HG02642 (cell line): Measurements from ENCODE around the gene ISY1.
"Not testable (repeated sequence)": the region's sequence is repeated elsewhere in the genome, so short reads cannot be mapped to it uniquely, and the experiment has no call there.

Experiments used
- ATAC-seq: cut with Tn5 transposase; IDR thresholded peaks from one replicate; pipeline ENCODE4 v1.9.1; 2021; ENCODE audit warnings: mild to moderate bottlenecking; ENCODE audit not compliant: unreplicated experiment, poor library complexity

ISY1 gene

DNA sequence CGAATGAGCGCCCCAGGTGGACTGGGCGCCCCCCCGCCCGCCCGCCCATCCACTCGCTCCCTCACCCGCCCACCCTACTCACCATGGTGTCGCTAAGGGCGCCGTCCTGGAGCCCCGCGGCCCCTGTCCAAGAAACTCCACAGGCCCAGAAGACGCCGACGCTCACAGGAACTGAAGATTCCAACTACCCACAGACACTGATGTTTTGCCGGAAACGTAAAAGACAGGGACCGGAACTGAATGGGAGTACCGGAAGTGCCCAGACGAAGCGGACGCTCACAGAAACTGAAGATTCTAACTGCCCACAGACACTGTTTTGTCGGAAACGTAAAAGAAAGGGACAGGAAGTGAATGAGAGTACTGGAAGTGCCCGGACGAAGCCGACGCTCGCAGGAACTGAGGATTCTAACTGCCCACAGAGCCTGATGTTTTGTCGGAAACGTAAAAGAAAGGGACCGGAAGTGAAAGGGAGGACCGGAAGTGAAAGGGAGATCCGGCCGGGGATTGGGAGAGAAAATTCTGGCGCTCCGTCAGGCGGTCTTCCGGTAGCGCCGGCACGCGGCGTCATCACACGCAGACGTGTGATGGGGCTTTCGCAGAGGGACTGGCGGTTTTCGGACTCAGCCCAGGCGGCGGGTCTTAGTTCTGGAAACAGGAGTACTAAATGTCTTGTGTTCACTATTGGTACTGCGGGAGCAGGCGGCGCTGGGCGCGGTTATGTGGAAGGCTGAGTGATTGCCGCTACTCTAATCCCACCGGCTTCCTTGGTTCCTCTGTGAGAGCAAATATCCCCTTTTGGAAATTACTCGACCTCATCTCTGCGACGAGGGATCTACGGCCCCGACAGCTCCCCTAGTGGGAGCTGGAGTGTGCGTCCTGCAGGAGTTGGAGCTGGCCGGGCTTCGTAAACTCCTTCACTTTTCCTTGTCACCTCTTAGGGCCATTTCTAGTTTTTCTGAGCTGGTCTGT lies at the start of gene ISY1:
ISY1 (minus strand) TSS at position 173 of the 969 bp plus-strand sequence; CDS start at position 85, 88 bp downstream.
- ATAC-seq: peak; percentile 85

DNA sequence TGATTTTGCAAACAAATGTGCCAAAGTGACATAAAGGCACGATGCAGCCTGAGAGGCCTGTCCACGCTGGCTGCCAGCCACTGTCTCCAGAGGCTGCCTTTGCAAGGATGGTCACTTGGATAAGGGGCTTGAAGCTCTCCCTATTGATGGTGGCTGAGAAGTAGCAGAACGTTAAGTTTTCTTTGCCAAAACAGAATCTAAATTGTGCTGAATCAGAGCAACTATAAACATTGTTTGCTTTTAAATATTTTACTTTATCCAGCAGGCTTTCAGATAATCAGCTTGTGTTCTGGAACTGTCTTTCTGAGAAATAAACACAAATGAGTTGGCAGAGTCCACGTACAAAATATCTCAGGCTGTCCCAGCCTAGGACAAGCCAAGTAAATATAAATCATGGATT lies 46.6 kb upstream of the ISY1 start:
- no peak for ATAC-seq

DNA sequence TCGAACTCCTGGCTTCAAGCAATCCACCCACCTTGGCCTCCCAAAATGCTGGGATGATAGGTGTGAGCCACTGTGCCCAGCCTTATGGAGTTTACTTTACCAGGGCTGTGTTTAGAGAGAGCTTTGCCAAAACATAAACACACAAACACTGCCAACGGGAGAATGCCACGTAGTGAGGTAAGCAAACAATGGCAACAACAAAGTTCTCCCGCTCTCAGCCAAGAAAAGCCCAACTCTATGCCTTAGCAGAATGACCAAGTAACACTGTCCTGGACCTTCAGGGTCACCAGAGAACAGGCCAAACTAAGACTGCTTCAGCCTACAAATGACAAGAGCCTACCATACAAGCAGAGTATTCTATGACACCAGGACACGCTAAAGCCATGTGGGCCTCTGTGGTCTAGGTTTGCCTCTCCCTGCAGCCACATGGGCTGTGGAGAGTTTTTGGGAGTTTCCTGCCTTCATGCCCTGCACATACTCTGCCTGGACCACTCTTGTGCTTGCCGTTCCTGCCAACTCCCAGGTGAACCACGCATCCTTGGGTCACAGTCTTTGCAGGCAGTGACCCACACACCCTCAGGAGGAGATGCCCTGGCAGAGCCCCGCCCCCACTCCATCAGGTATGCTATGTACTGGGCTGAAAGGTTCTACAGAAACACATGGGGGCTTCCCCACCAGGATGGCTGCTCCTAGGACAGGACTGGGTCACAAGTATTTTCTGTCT lies 44.4 kb upstream of the ISY1 start:
- ATAC-seq: no peak

DNA sequence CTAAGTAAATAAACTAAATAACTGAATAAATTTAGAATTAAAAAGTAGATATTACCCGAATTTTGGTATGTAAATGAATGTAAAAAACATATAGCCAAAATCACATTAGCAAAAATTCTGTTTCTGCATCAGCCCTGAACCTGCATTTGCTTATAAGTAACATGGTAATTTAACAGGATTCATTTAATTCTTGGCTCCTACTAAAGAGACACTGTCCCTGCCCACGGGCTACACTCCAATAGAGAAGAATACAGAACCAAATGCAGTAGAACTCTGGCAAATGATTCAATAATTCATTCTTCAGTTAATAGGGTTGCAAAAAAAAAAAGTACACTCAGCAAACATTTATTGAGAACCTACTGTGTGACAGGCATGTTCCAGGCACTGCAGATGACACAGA lies 43.6 kb upstream of the ISY1 start:
- no peak for ATAC-seq

DNA sequence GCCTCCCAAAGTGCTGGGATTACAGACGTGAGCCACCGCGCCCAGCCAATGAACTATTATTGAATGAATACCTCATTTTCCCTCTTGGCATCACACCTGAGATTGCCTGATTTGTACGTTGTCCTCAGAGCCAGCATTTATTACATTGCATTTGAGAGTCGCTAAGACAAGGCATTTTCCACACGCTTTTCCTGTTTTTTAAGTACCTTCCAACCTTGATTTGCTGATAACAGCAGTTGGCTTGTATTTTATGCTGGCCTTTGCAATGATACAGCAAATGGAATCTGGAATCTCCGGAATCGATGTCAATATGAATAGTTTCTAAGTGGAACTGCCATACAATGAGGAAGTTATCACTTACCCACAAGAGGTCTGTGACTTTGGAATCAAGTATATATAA lies 38.5 kb upstream of the ISY1 start:
- ATAC-seq: no peak

DNA sequence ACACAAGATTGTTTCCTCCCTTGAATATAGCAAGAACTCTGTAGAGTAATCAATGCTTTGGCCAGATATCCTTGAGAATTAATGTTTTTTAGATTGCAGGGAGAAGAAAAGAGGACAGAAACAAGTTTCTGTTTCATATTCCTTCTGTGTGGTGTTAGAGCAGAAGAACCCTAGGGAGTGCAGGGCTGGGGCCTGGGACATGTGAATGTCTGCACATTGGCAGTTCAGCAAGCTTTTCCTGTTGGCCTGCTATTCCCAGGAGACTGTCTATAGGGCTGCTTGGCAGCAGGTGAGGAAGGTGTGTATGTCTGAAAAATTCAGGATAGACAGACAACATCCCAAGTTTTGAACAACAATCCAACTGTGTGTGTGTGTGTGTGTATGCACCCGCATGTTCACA lies 36.5 kb upstream of the ISY1 start:
- ATAC-seq: no peak

DNA sequence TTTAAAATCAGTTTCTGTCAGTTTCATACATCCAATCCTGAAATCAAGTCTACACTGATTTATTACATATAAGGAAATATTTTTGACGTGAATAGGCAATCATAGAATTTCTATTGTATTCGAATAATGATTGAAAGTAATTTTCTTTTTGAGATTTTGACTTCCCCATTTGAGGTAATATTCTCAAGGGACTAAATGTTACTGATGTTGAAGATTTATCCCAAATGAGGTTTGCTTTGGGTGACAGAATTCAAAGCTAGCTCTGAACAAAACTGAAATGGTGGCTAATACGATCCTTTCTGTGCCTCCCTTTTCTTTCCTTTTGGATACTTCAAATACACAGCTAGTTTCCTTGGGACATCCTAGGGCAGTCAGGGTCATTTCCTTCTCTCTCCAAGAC lies 35.7 kb upstream of the ISY1 start:
- ATAC-seq: no peak

DNA sequence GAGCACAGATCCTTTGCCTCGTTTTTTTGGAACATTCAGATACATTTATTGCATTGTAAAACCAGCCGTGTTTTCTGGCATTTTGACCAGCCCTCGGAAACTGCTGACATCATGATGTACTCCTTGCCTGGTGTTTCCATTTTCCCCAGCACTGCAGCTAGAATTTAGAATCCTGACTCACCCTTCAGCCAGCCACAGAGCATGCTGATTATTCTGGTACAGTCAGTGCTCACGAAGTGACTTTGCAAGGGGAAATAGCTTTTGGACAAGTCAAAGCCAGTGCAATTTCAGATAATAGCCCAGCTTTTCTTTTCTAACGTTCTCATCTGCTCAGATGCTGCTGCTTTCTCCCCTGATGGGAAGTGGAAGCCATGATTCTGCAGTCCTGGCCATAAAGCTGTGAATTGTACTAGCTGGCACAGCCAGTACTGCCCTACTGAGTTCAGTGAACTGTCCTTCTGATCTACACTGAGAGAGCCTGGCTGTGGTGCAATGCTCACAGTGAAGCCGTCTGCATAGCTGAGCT lies 34.9 kb upstream of the ISY1 start:
- ATAC-seq: no peak

DNA sequence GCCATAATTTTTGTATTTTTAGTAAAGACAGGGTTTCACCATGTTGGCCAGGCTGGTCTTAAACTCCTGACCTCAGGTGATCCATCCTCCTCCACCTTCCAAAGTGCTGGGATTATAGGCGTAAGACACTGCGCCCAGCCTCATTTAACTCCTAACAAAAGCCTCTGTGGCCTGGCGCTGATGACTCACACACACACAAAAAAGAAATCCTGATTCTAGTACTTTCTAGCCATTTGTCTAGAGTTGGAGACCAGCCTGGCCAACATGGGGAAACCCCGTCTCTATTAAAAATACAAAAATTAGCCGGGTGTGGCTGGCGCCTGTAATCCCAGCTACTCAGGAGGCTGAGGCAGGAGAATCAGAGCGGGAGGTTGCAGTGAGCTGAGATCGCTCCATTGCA lies 28.9 kb upstream of the ISY1 start:
- not testable (repeated sequence) for ATAC-seq

DNA sequence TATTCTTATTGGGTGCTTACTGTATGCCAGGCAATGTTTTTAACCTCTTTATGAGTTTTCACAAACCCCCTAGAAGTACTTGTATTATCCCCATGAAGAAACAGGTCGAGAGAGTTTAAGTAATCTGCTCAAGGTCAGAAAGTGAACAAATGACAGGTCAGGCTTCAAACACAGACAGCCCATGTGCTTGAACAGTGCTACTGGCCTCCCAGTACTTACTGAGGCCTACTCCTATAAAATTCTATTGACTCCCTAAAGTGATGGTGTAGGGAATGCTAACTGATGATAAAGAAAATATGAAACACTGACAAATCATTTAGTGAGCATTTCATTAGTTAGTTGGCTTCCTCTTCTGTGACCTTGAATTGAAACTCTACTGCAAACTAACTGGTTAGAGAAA lies 27.0 kb upstream of the ISY1 start:
- ATAC-seq: no peak

DNA sequence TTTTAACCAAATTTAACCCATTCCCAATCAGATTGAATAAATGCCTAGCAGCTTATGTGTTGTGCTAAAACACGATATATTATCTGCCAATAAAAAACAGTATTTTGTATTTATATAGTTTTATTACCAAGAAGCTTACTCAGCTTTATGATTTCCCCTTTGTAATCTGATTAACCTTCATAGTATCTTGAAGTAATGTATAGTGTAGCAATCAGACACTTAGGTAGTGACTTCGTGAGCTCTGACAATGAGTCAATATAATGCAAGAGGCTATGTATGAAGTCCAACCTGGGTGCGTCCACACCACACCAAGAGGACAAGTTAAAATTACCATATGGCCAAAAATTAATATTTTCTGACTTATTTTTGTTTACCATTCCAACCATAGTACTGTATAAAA lies 24.9 kb upstream of the ISY1 start:
- no peak for ATAC-seq

DNA sequence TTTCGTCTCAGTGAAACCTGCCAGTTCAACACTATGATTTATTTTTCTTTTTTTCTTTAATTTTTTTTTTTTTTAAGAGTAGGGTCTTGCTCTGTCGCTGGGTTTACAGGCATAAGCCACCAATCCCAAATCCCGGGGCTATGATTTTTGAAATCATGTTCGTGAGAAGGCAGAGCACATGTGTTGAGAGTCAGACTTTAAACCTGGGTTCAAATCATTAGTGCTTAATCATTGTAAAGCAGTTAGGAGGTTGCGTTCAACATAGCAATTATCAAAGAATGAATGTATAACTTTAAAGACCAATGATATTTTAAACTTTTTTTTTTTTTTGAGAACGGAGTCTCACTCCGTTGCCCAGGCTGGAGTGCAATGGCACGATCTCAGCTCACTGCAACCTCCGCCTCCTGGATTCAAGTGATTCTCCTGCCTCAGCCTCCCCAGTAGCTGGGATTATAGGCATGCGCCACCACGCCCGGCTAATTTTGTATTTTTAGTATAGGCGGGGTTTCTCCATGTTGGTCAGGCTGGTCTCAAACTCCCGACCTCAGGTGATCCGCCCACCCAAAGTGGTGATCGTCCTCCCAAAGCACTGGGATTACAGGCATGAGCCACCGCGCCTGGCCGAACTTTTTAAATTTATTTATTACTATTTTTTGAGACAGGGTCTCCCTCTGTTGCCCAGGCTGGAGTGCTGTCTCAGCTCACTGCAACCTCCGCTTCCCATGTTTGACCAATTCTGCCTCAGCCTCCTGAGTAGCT lies 24.1 kb upstream of the ISY1 start:
- not testable (repeated sequence) for ATAC-seq

DNA sequence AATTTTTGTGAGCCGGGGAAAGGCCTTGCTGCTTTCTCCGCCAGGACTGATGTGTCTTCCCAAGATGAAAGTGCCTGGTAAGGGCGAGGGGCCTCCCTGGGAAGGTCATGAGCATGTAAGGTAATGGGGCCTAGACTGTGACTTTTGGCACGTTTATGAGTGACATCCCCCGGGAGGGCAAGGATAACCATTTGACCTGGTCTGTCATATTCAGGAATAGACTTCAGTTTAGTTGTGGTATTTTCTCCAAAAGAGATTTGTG lies 23.5 kb upstream of the ISY1 start:
- ATAC-seq: peak; percentile 11

DNA sequence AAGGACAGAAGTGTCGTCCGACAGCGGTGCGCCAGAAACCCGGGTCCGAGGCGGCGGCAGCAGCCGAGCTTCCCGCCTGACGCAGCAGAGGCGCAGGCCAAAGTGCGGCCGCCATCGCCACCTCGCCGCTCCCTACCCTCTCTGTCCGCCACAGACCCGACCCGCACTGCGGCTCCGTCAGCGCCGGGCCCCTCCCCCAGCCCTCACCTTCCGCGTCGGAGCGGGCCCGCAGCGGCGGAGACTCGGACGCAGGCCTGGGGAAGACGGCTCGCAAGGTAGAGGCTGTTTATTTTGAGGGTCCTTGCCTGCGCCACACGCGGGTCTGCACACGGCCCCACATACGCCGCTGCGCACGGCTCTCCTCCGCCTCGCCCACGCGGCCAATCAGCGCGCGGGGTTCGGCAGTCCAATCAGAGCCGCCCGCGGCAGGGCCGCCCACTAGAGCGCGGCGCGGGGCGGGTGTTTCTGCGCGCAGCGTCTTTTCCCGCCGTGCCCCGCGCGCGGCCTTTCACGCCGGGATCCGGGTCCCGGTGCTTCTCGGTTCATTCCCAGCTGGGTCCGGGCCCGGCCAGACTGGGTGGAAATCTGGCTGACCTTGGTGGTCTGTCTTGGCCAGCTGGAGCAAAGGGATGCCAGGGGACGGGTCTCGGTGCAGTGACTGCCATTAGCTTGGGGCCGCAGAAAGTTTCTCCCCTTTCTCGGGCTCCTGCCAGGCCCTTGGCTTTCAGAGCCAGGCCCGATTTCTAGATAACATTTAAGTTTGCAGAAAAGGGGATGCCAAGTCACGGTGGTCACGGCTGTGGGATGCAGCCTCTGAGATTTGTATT lies 22.9 kb upstream of the ISY1 start, which contains the start of gene CNBP:
CNBP (minus strand) TSS at position 328 of the 827 bp plus-strand sequence. CDS start 12,139 bp downstream, outside the sequence.
- peak; percentile 98 for ATAC-seq

DNA sequence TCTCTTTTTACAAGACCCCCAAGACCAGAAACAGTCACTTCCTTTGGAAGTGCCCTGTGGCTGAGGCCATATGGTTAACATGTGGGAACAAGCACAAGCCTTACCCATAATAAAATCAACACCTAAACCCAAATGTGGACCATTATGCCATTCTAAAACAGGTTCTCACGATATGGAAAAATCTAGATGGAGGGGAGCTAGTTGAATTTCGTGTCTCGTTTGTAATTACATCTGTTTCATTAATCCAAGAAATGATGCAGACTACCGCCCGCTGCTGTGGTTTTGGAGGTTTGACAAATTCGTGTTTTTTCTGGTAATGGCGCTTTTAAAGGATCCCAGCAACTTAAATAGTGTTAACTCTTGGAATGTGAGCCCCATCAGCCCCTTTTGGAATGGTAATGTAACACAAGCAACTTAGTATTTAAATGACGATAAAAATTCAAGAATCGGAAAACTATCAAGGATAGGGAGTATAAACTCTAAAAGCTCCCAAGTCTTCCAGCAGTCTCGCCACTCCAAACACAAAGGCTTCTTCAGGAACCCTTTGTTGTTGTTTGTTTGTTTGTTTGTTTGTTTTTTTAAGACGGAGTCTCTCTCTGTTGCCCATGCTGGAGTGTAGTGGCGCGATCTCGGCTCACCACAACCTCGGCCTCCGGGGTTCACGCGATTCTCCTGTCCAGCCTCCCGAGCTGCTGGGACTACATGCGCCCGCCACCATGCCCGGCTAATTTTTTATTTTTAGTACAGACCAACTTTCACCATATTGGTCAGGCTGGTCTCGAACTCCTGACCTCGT lies 21.7 kb upstream of the ISY1 start:
- no peak for ATAC-seq

DNA sequence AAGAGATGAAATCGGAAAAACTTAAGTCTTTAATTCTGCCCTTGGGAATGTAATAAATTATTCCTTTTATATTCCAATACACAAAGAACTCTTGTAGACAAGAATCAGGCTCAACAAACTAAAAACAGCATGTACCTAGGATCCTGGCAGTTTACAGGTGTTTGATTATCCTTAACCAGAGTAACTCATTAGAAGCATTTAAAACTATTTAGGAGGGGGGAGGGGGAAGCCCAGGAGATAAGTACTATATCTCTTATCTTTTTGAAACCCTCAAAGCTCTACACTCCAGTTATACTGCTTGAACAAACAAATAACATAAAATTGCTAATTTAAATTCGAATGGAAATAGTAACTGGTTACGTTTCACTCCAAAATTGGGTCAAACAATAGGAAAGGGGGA lies 21.0 kb upstream of the ISY1 start:
- ATAC-seq: no peak

DNA sequence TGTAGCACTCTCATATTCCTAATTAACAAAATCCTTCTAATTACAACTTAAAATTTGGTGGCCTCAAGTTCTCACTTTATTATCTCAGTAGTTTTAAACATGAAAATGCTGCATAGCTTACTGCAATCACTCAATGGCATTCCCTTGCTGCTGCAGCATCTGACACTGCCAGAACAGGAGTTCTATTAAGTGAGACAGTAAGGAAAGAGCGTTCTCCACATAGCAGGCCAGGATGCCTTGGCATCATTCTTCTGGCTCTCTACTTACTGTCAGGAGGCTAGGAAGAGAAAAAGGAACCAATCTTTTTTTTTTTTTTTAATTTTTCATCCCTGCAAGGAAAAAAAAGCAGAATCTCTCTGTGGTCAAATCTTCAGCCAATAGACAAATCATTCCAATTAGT lies 19.6 kb upstream of the ISY1 start:
- ATAC-seq: no peak

DNA sequence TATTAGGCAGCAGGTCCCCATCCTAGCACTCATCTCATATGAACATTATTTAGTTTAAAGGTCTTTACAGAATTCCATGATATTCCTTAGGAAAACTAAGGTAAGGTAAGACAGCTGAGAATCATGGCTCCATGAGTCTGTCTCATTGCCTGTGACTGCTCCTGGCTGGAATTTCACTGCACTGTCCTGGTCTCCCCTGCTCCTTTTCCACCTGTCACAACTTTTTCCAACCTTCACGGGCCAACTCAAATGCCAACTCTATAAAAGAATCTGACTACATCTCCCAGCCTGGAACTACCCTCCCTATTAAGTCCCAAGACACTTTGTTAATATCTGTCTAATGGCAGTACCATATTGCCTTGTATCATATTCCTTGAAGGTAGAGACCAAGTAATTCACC lies 15.2 kb upstream of the ISY1 start:
- no peak for ATAC-seq

DNA sequence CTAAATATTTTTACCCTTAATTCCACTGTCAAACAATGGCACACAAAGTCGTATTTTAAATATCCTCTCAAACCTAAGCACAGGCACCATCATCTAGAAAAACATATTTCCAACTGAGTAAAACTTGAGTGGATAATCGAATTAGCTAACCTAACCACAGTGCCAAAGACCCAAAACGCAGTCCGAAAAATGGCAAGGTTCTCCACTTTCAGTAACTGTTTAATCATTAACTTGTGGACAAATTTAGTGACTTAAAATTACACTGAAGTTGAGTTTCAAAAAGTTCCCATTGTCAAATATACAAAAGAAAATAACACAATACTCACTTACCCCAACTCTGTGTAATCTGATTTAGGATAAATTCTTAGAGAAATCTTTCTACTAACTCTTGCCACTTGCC lies 12.9 kb upstream of the ISY1 start:
- no peak for ATAC-seq
